Measurements from ENCODE around the gene KRTAP4-1.

DNA sequence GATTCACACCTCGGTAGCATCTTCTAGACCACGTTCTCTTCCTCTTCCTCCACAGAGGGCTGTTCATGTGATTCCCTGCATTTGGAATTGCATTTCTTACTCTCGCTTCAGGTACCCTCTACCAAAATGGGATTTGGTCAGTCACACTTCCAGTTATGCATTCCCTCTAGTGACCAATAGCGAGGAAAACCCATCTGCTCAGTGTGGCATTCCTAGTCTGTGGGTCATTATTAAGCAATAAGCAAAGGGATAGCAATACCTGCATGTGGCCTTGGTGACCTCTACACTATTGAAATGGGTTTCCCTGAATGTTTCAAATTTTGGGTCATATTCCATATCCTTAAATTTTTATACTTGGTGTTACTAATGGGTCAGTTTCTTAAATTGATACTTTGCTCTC, 34.7 kb downstream of the KRTAP4-1 start:
- TF ChIP-seq, protein P1, sequence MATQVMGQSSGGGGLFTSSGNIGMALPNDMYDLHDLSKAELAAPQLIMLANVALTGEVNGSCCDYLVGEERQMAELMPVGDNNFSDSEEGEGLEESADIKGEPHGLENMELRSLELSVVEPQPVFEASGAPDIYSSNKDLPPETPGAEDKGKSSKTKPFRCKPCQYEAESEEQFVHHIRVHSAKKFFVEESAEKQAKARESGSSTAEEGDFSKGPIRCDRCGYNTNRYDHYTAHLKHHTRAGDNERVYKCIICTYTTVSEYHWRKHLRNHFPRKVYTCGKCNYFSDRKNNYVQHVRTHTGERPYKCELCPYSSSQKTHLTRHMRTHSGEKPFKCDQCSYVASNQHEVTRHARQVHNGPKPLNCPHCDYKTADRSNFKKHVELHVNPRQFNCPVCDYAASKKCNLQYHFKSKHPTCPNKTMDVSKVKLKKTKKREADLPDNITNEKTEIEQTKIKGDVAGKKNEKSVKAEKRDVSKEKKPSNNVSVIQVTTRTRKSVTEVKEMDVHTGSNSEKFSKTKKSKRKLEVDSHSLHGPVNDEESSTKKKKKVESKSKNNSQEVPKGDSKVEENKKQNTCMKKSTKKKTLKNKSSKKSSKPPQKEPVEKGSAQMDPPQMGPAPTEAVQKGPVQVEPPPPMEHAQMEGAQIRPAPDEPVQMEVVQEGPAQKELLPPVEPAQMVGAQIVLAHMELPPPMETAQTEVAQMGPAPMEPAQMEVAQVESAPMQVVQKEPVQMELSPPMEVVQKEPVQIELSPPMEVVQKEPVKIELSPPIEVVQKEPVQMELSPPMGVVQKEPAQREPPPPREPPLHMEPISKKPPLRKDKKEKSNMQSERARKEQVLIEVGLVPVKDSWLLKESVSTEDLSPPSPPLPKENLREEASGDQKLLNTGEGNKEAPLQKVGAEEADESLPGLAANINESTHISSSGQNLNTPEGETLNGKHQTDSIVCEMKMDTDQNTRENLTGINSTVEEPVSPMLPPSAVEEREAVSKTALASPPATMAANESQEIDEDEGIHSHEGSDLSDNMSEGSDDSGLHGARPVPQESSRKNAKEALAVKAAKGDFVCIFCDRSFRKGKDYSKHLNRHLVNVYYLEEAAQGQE (IDR thresholded peaks at IDR 0.05; ENCODE audit: insufficient read depth in 1 of 2, low read depth in 2 of 2, low read length in 2 of 2): no peak
- TF ChIP-seq POLR2AphosphoS5 (IDR thresholded peaks at IDR 0.05; ENCODE audit: low read depth, low read length) (no peak), FOXP2 (optimal IDR thresholded peaks at IDR 0.05; ENCODE audit: borderline replicate concordance, extremely low read depth, extremely low read length, insufficient read depth) (no peak), TAF1 (IDR thresholded peaks at IDR 0.05; ENCODE audit: borderline replicate concordance, insufficient read depth, low read length) (no peak), SIN3A (IDR thresholded peaks at IDR 0.05; ENCODE audit: borderline replicate concordance, insufficient read depth, low read length) (no peak)

Data from PFSK-1 (cell line).